ENCODE measurements around the gene SMURF1.
"Not testable (repeated sequence)": the region's sequence is repeated elsewhere in the genome, so short reads cannot be mapped to it uniquely, and the experiment has no call there.

The SMURF1 gene

GRCh38 chr7:99050971-99051370 lies 92.9 kb downstream of the SMURF1 start:
- DNase-seq (ENCODE audit: low read depth): no peak

GRCh38 chr7:99047526-99048077 lies 96.3 kb downstream of the SMURF1 start:
- DNase-seq (ENCODE audit: low read depth): no peak

GRCh38 chr7:99046722-99047121 lies 97.2 kb downstream of the SMURF1 start:
- DNase-seq (ENCODE audit: low read depth): no peak

DNA sequence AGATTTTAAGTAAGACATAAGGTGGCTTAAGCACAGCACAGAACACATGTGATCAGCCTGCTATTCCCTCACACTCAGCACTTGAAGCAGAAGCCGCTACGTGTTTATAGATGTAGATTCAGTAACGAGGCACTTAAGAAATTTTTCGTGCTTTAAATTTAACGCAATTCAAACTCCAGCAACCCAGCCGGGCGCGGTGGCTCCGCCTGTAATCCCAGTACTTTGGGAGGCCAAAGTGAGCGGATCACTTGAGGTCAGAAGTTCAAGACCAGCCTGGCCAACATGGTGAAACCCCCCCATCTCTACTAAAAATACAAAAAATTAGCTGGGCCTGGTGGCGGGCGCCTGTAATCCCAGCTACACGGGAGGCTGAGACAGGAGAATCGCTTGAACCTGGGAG lies 97.6 kb downstream of the SMURF1 start:
- not testable (repeated sequence) for DNase-seq (ENCODE audit: low read depth)

DNA sequence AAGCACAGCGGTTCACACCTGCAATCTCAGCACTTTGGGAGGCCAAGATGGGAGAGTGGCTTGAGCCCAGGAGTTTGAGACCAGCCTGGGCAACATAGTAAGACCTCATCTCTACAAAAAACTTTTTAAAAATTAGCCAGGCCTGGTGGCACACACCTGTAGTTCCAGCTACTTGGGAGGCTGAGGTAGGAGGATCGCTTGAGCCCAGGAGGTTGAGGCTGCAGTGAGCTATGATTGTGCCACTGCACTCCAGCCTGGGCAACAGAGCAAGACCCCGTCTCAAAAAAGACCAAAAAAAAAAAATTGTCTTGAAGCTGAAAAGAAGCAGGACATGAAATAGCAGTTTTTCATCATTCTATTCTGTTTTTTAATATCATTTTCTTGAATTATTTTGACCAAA lies 99.0 kb downstream of the SMURF1 start:
- not testable (repeated sequence) for DNase-seq (ENCODE audit: low read depth)

- no peak for DNase-seq (ENCODE audit: low read depth)
Observed at GRCh38 chr7:99042957-99043356, 101.0 kb downstream of the SMURF1 start.

GRCh38 chr7:99041526-99041925 lies 102.4 kb downstream of the SMURF1 start:
- no peak for DNase-seq (ENCODE audit: low read depth)

- DNase-seq (ENCODE audit: low read depth): peak; percentile 30
Observed at GRCh38 chr7:99040104-99040958, 103.6 kb downstream of the SMURF1 start.

GRCh38 chr7:99039384-99039891 lies 104.5 kb downstream of the SMURF1 start:
- no peak for DNase-seq (ENCODE audit: low read depth)

GRCh38 chr7:99038086-99038855 lies 105.6 kb downstream of the SMURF1 start:
- DNase-seq (ENCODE audit: low read depth): no peak

- no peak for DNase-seq (ENCODE audit: low read depth)
Observed at GRCh38 chr7:99037327-99037940, 106.5 kb downstream of the SMURF1 start.

- DNase-seq (ENCODE audit: low read depth): no peak
Observed at GRCh38 chr7:99036546-99037111, 107.3 kb downstream of the SMURF1 start.

- DNase-seq (ENCODE audit: low read depth): no peak
Observed at GRCh38 chr7:99035723-99036545, 108.0 kb downstream of the SMURF1 start.

GRCh38 chr7:99034932-99035722 lies 108.8 kb downstream of the SMURF1 start:
- no peak for DNase-seq (ENCODE audit: low read depth)

GRCh38 chr7:99033765-99034164 lies 110.1 kb downstream of the SMURF1 start:
- DNase-seq (ENCODE audit: low read depth): no peak

DNA sequence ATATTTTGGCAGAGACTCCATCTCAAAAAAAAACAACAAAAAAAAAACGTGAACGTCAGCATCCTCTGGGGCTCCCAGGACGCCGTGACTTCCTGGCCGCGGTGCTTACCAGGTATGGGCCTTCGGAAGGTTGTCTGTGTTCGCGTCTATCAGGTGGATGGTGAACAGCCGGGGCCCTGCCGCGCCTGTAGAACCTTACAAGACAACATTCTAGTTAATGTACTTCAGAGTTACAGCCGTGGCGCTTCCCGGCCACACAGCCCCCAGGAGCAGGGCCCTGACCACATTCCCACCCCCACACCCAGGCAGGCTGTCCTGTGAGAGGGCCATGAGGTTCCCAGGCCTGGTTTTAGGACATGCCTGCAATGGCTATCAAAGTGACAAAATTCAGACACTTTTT lies 111.0 kb downstream of the SMURF1 start:
- no peak for DNase-seq (ENCODE audit: low read depth)

- no peak for DNase-seq (ENCODE audit: low read depth)
Observed at GRCh38 chr7:99031496-99031895, 112.4 kb downstream of the SMURF1 start.

DNA sequence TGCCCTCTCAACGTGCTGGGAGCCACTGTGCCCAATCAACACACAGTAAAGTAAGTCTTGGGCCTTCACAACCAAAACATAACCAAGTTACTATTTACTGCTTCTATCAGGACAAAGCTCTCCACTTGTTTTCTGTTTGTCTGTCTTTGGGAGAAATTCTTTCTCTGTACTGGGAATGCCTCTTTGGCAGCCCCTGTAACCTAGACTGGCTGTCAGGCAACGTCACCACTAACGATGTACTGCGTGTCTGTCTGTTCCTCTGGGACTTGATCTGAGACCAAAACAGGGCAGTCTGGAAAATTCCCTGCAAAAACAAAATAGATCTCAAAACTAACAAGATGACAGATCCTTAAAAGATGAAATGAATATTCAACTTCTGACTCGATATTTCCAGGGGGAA lies 113.0 kb downstream of the SMURF1 start:
- no peak for DNase-seq (ENCODE audit: low read depth)

DNA sequence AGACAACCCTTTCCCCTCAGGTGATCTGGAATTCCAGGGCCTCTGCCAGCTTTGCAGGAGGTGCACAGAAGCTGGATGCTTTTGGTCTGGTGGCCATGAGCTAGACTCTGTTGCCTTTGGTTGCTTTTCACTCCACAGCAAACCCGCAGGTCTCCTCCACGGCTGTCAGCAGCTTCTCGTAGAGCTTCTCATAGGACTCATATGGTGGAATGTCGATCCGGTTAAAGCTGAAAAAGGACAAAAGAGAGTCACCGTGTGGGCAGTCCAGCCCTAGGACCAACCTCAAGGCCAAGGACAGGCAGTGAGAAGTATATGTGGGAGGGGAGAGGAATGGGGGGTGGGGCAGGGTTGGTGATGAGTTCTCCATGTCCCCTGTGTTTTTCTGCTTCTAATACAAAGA lies 113.5 kb downstream of the SMURF1 start:
- no peak for DNase-seq (ENCODE audit: low read depth)

Data from activated T-helper 1 cell treated with Interleukin-2 at 50 U/mL for 16 hours (primary cell).